Measurements from ENCODE around the gene SRPRA.

SRPRA gene

GRCh38 chr11:126268708-126269579 is at the start of gene SRPRA, which contains the start of gene FOXRED1:
Gene SRPRA, minus strand, starts transcription at chr11:126268895. Its CDS starts 91 bp downstream, at chr11:126268804.
Gene FOXRED1, plus strand, starts transcription at chr11:126269154. Its CDS starts 53 bp downstream, at chr11:126269207.
- Histone ChIP-seq H3K9me3 (ENCODE audit: severe bottlenecking) (no peaks in the 10 kb centered on the region), H3K27me3 (ENCODE audit: insufficient read depth, low read depth, severe bottlenecking) (no peaks in the 10 kb centered on the region), H3K36me3 (peaks cover 60% of the 10 kb centered on the region), H3K4me3 (ENCODE audit: low read depth, low read length) (peak within 1 kb of the TSS; percentile 63), H3K27ac (peak within 1 kb of the TSS; percentile 86)
- no peak for TF ChIP-seq CTCF (IDR thresholded peaks at IDR 0.05; ENCODE audit: low read depth, low read length)
- peak; percentile 100 for DNase-seq

GRCh38 chr11:126317756-126318573 is 49.3 kb upstream of the SRPRA start:
- H3K4me3 ChIP-seq (ENCODE audit: low read depth, low read length) = no peak overlapping the region

GRCh38 chr11:126317432-126317755 is 48.7 kb upstream of the SRPRA start:
- H3K4me3 ChIP-seq (ENCODE audit: low read depth, low read length) = no peak overlapping the region
- TF ChIP-seq CTCF (IDR thresholded peaks at IDR 0.05; ENCODE audit: low read depth, low read length) = no peak
- H3K9me3 ChIP-seq (ENCODE audit: severe bottlenecking) = no peaks in the 10 kb centered on the region
- no peaks in the 10 kb centered on the region for H3K27me3 ChIP-seq (ENCODE audit: insufficient read depth, low read depth, severe bottlenecking)
- H3K36me3 ChIP-seq = peaks cover 4% of the 10 kb centered on the region
- DNase-seq = no peak
- H3K27ac ChIP-seq = no peak overlapping the region; the same call in 1 of the 2 replicates

More at GRCh38 chr11:126317756-126318573, 49.3 kb upstream of the SRPRA start:
- Histone ChIP-seq H3K36me3 (peaks cover 4% of the 10 kb centered on the region), H3K27ac (peak overlapping the region; percentile 40), H3K27me3 (ENCODE audit: insufficient read depth, low read depth, severe bottlenecking) (no peaks in the 10 kb centered on the region), H3K9me3 (ENCODE audit: severe bottlenecking) (no peaks in the 10 kb centered on the region)
- no peak for DNase-seq
- no peak for TF ChIP-seq CTCF (IDR thresholded peaks at IDR 0.05; ENCODE audit: low read depth, low read length)

GRCh38 chr11:126313826-126314225 is 45.1 kb upstream of the SRPRA start:
- no peak overlapping the region for H3K27ac ChIP-seq
- no peak for DNase-seq
- no peak overlapping the region for H3K4me3 ChIP-seq (ENCODE audit: low read depth, low read length)
- peaks cover 19% of the 10 kb centered on the region for H3K36me3 ChIP-seq
- no peaks in the 10 kb centered on the region for H3K27me3 ChIP-seq (ENCODE audit: insufficient read depth, low read depth, severe bottlenecking)
- TF ChIP-seq CTCF (IDR thresholded peaks at IDR 0.05; ENCODE audit: low read depth, low read length) = no peak
- H3K9me3 ChIP-seq (ENCODE audit: severe bottlenecking) = no peaks in the 10 kb centered on the region

GRCh38 chr11:126312961-126313360 is 44.3 kb upstream of the SRPRA start:
- no peak for DNase-seq
- Histone ChIP-seq H3K4me3 (ENCODE audit: low read depth, low read length) (no peak overlapping the region), H3K36me3 (peaks cover 24% of the 10 kb centered on the region), H3K27ac (no peak overlapping the region), H3K27me3 (ENCODE audit: insufficient read depth, low read depth, severe bottlenecking) (no peaks in the 10 kb centered on the region), H3K9me3 (ENCODE audit: severe bottlenecking) (no peaks in the 10 kb centered on the region)
- no peak for TF ChIP-seq CTCF (IDR thresholded peaks at IDR 0.05; ENCODE audit: low read depth, low read length)

Data from WERI-Rb-1 (cell line).